IMR-90 (cell line): Measurements from ENCODE around the gene PPDPF. TPM values are rescaled to one million over a fixed set of nuclear protein-coding genes. Genes with fewer than 3 reads are reported as not detected.

Source experiments
- ATAC-seq: fragments of 200-7000 bp; cut with Tn5 transposase; 2 replicates; pipeline ENCODE4 v1.9.1; 2020; ENCODE audit warnings: low read depth, mild to moderate bottlenecking, moderate library complexity
- BruUV-seq: library from RNA; stranded (reverse); fragments of 400-500 nt; replicated peaks from 2 replicates; lab custom pipeline; 2021; lab: Mats Ljungman, UMichigan
- CTCF ChIA-PET: fragments of 300-600 bp; formaldehyde crosslinking; extraction: SDS; loops from one replicate; lab custom pipeline; 2021; ENCODE audit warnings: antibody characterized with exemption; lab: Yijun Ruan, JAX
- POLR2A ChIA-PET: fragments of 300-600 bp; sonication (Branson Sonifier 250); formaldehyde crosslinking; loops from one replicate; lab custom pipeline; 2022; ENCODE audit warnings: antibody characterized with exemption; ENCODE audit not compliant: unreplicated experiment; lab: Charles Lee
- DNase-seq: peaks from one replicate; pipeline ENCODE4 v3.0.0; 2013
- H2AFZ ChIP-seq: replicated peaks from 2 replicates; pipeline ENCODE3; 2013; ENCODE audit warnings: low read length, mild to moderate bottlenecking; ENCODE audit not compliant: poor library complexity
- H2AK5ac ChIP-seq: 2 replicates; pipeline ENCODE4 v1.6.1; 2013; ENCODE audit warnings: low read depth, low read length, inconsistent platforms
- H2AK9ac ChIP-seq: replicated peaks from 2 replicates; pipeline ENCODE3; 2013; ENCODE audit warnings: mild to moderate bottlenecking, low read depth, low read length, moderate library complexity; ENCODE audit not compliant: poor library complexity
- H2BK120ac ChIP-seq: 2 replicates; pipeline ENCODE4 v1.6.1; 2013; ENCODE audit warnings: low read depth, low read length, inconsistent platforms
- H2BK15ac ChIP-seq: 3 replicates; pipeline ENCODE4 v1.6.1; 2013; ENCODE audit warnings: low read depth, low read length, inconsistent platforms
- H2BK20ac ChIP-seq: 2 replicates; pipeline ENCODE4 v1.6.1; 2013; ENCODE audit warnings: low read depth, mild to moderate bottlenecking, inconsistent platforms, low read length, moderate library complexity
- H2BK5ac ChIP-seq: 2 replicates; pipeline ENCODE4 v1.6.1; 2013; ENCODE audit warnings: mild to moderate bottlenecking, low read depth, low read length, inconsistent platforms; ENCODE audit not compliant: poor library complexity, severe bottlenecking
- H3K14ac ChIP-seq: replicated peaks from 2 replicates; pipeline ENCODE4 v1.6.1; 2013; ENCODE audit warnings: low read depth, low read length, inconsistent platforms
- H3K18ac ChIP-seq: 2 replicates; pipeline ENCODE4 v1.6.1; 2013; ENCODE audit warnings: low read depth, low read length, control low read depth
- H3K23ac ChIP-seq: 2 replicates; pipeline ENCODE4 v1.6.1; 2013; ENCODE audit warnings: low read depth, low read length, inconsistent platforms
- H3K27ac ChIP-seq: 2 replicates; pipeline ENCODE4 v1.5.1; 2013; ENCODE audit warnings: mild to moderate bottlenecking, control low read depth, low read length; ENCODE audit not compliant: insufficient read depth
- H3K27me3 ChIP-seq: 2 replicates; pipeline ENCODE4 v1.6.1; 2013; ENCODE audit warnings: low read length; ENCODE audit not compliant: control insufficient read depth, insufficient read depth
- H3K36me3 ChIP-seq: 2 replicates; pipeline ENCODE4 v1.6.1; 2013; ENCODE audit warnings: low read length, mixed read lengths; ENCODE audit not compliant: control insufficient read depth, insufficient read depth
- H3K4ac ChIP-seq: 2 replicates; pipeline ENCODE4 v1.6.1; 2013; ENCODE audit warnings: low read depth, low read length, inconsistent platforms
- H3K4me1 ChIP-seq: 2 replicates; pipeline ENCODE4 v1.6.1; 2013; ENCODE audit warnings: low read length, mixed read lengths; ENCODE audit not compliant: control insufficient read depth, insufficient read depth
- H3K4me2 ChIP-seq: 2 replicates; pipeline ENCODE4 v1.6.1; 2013; ENCODE audit warnings: low read depth, mild to moderate bottlenecking, control low read depth, low read length, moderate library complexity
- H3K4me3 ChIP-seq: 2 replicates; pipeline ENCODE4 v1.5.1; 2013; ENCODE audit warnings: low read depth, mild to moderate bottlenecking, control low read depth, low read length, moderate library complexity; ENCODE audit not compliant: insufficient read depth
- H3K56ac ChIP-seq: 2 replicates; pipeline ENCODE4 v1.6.1; 2013; ENCODE audit warnings: low read length, inconsistent platforms; ENCODE audit not compliant: insufficient read depth; ENCODE audit errors: extremely low read depth
- H3K79me1 ChIP-seq, 2 experiments: 2 replicates each; pipeline ENCODE4 v1.6.1; 2013; ENCODE audit warnings: low read length in 2 of 2, inconsistent platforms in 1 of 2, low read depth in 1 of 2
- H3K9ac ChIP-seq: 2 replicates; pipeline ENCODE4 v1.6.1; 2013; ENCODE audit warnings: low read depth, low read length, control low read depth
- H3K9me1 ChIP-seq: 2 replicates; pipeline ENCODE4 v1.6.1; 2013; ENCODE audit warnings: low read length, inconsistent platforms; ENCODE audit not compliant: insufficient read depth
- H3K9me3 ChIP-seq: 2 replicates; pipeline ENCODE4 v1.6.1; 2013; ENCODE audit warnings: low read length; ENCODE audit not compliant: control insufficient read depth, insufficient read depth
- H4K20me1 ChIP-seq: 2 replicates; pipeline ENCODE4 v1.6.1; 2013; ENCODE audit warnings: low read length, inconsistent platforms; ENCODE audit not compliant: insufficient read depth
- H4K5ac ChIP-seq: 2 replicates; pipeline ENCODE4 v1.6.1; 2013; ENCODE audit warnings: mild to moderate bottlenecking, low read depth, low read length, control low read depth
- H4K8ac ChIP-seq, 2 experiments: 2 replicates each; pipeline ENCODE4 v1.6.1; 2013; ENCODE audit warnings: low read depth in 2 of 2, low read length in 2 of 2, control low read depth in 1 of 2, inconsistent platforms in 1 of 2
- H4K91ac ChIP-seq: 2 replicates; pipeline ENCODE4 v1.6.1; 2013; ENCODE audit warnings: low read depth, low read length, inconsistent platforms; ENCODE audit not compliant: insufficient read depth
- MAZ ChIP-seq: IDR thresholded peaks from 2 replicates; pipeline ENCODE4 v1.6.1; 2012; ENCODE audit warnings: low read depth, mild to moderate bottlenecking, low read length, improper control_type of control experiment, moderate library complexity, borderline replicate concordance
- RCOR1 ChIP-seq: IDR thresholded peaks from 2 replicates; pipeline ENCODE4 v1.6.1; 2012; ENCODE audit warnings: mild to moderate bottlenecking, low read length, improper control_type of control experiment; ENCODE audit not compliant: insufficient replicate concordance
- SMC3 ChIP-seq: fragments of 150-350 bp; IDR thresholded peaks from 2 replicates; pipeline ENCODE4 v1.6.1; 2016; ENCODE audit warnings: low read depth, mild to moderate bottlenecking, antibody characterized with exemption, low read length, moderate library complexity
- WGBS, 2 experiments: methylation state at CpG; one replicate each; pipeline versions ENCODE4 v1.1.5 to v1.1.7; 2013; ENCODE audit warnings: missing lambda C conversion rate in 2 of 2; ENCODE audit not compliant: insufficient read length in 1 of 2; ENCODE audit errors: extremely low coverage in 2 of 2; 5-methylcytosine and 5-hydroxymethylcytosine counted together
- dilution Hi-C: fragments of 300-500 bp; cut with HindIII; formaldehyde crosslinking; loops from one replicate; pipeline ENCODE4 v1.14.3; 2018; ENCODE audit warnings: low sequenced_read_pairs; ENCODE audit not compliant: unreplicated experiment
- in situ Hi-C: fragments of 300-500 bp; cut with MboI; formaldehyde crosslinking; loops from 3 replicates; pipeline ENCODE4 v1.14.3; 2019; ENCODE audit warnings: low sequenced_read_pairs, inconsistent platforms, mixed read lengths
- intact Hi-C: fragments of 100-400 bp; cut with micrococcal nuclease; formaldehyde crosslinking; loops from 2 replicates; pipeline ENCODE4 v1.10.0; 2022
- polyA plus RNA-seq, 3 experiments: library from polyadenylated mRNA; depleted of rRNA; stranded (reverse); fragments of >200 nt; gene quantifications; 2 replicates each; pipeline ENCODE4 v1.2.3, GENCODE V29; 2012; ENCODE audit warnings: low replicate concordance in 1 of 3
- total RNA-seq: library from RNA; depleted of rRNA; stranded (reverse); fragments of >200 nt; gene quantifications from 2 replicates; pipeline ENCODE4 v1.2.3, GENCODE V29; 2012
- TF ChIP-seq, protein P1 (sequence below): conservative IDR thresholded peaks from 2 replicates; pipeline ENCODE4 v1.5.1; 2012; ENCODE audit warnings: mild to moderate bottlenecking, low read depth, low read length, improper control_type of control experiment

The PPDPF gene
- total and polyA plus RNA-seq, 2 of the 4 experiments (the other 2 are of a cell fraction) = 12.9 to 171 TPM

GRCh38 chr20:63568986-63569949, 48.7 kb downstream of the PPDPF start:
- DNase-seq (no peak), ATAC-seq (no peak)
- no peak overlapping the region for H3K27ac ChIP-seq
- H3K56ac ChIP-seq = no peak overlapping the region
- POLR2A ChIA-PET = no interaction called here
- WGBS, 2 experiments = 83% methylated on average over 34 of the region's 46 CpGs; no CpG with 5 or more reads in 1 of the 2 experiments
- H3K4ac ChIP-seq = no peak overlapping the region
- H3K23ac ChIP-seq = no peak overlapping the region
- no peak overlapping the region for H3K4me2 ChIP-seq
- H2BK15ac ChIP-seq = no peak overlapping the region
- no TSS peak for BruUV-seq
- H4K8ac ChIP-seq = no peak overlapping the region
- no peak overlapping the region for H4K5ac ChIP-seq
- no peak overlapping the region for H2BK5ac ChIP-seq
- H4K91ac ChIP-seq = no peak overlapping the region
- no peak overlapping the region for H2BK120ac ChIP-seq
- no peak overlapping the region for H3K9ac ChIP-seq
- peaks cover 7% of the 10 kb centered on the region for H3K4me1 ChIP-seq
- CTCF ChIA-PET = no interaction called here
- in situ Hi-C loops = no loop called here
- no peak overlapping the region for H3K4me3 ChIP-seq
- dilution Hi-C loops = no loop called here
- H3K9me1 ChIP-seq = peaks cover 3% of the 10 kb centered on the region; the same call in 1 of the 2 replicates
- H2AK9ac ChIP-seq = peak overlapping the region; percentile 28
- no peaks in the 10 kb centered on the region for H4K20me1 ChIP-seq
- H2BK20ac ChIP-seq = no peak overlapping the region
- no peaks in the 10 kb centered on the region for H3K9me3 ChIP-seq
- peaks cover 33% of the 10 kb centered on the region for H3K36me3 ChIP-seq
- no peak overlapping the region for H2AK5ac ChIP-seq
- H3K14ac ChIP-seq = no peak overlapping the region
- H2AFZ ChIP-seq = no peak overlapping the region
- no peaks in the 10 kb centered on the region for H3K27me3 ChIP-seq
- no peak overlapping the region for H3K18ac ChIP-seq
- peaks cover 4 to 11% of the 10 kb centered on the region in 2 experiments for H3K79me1 ChIP-seq
- intact Hi-C loops = no loop called here
- TF ChIP-seq RCOR1 = no peak
- no peak for TF ChIP-seq MAZ
- TF ChIP-seq, protein P1, sequence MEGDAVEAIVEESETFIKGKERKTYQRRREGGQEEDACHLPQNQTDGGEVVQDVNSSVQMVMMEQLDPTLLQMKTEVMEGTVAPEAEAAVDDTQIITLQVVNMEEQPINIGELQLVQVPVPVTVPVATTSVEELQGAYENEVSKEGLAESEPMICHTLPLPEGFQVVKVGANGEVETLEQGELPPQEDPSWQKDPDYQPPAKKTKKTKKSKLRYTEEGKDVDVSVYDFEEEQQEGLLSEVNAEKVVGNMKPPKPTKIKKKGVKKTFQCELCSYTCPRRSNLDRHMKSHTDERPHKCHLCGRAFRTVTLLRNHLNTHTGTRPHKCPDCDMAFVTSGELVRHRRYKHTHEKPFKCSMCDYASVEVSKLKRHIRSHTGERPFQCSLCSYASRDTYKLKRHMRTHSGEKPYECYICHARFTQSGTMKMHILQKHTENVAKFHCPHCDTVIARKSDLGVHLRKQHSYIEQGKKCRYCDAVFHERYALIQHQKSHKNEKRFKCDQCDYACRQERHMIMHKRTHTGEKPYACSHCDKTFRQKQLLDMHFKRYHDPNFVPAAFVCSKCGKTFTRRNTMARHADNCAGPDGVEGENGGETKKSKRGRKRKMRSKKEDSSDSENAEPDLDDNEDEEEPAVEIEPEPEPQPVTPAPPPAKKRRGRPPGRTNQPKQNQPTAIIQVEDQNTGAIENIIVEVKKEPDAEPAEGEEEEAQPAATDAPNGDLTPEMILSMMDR = no peak
- no peak for TF ChIP-seq SMC3
